Ishikawa (cell line): ENCODE measurements around the gene TMEM270.

ENCODE experiments used
- CEBPB ChIP-seq: IDR thresholded peaks from 2 replicates; pipeline ENCODE4 v1.6.1; 2012
- CREB1 ChIP-seq: IDR thresholded peaks from 2 replicates; pipeline ENCODE4 v1.6.1; 2012; ENCODE audit warnings: low read depth
- EGR1 ChIP-seq: IDR thresholded peaks from 2 replicates; pipeline ENCODE4 v1.6.1; 2012
- EP300 ChIP-seq: IDR thresholded peaks from 2 replicates; pipeline ENCODE4 v1.6.1; 2012; ENCODE audit warnings: borderline replicate concordance
- FOXM1 ChIP-seq: IDR thresholded peaks from 2 replicates; pipeline ENCODE4 v1.6.1; 2012; ENCODE audit warnings: low read depth, borderline replicate concordance
- MAX ChIP-seq: IDR thresholded peaks from 2 replicates; pipeline ENCODE4 v1.6.1; 2012
- NFIC ChIP-seq: IDR thresholded peaks from 2 replicates; pipeline ENCODE4 v1.6.1; 2012
- RAD21 ChIP-seq: IDR thresholded peaks from 2 replicates; pipeline ENCODE4 v1.6.1; 2012; ENCODE audit warnings: low read depth
- REST ChIP-seq: IDR thresholded peaks from 2 replicates; pipeline ENCODE4 v1.6.1; 2012; ENCODE audit warnings: low read depth, mild to moderate bottlenecking
- TAF1 ChIP-seq: IDR thresholded peaks from 2 replicates; pipeline ENCODE4 v1.6.1; 2012; ENCODE audit warnings: low read depth, mild to moderate bottlenecking
- TCF12 ChIP-seq: IDR thresholded peaks from 2 replicates; pipeline ENCODE4 v1.6.1; 2012; ENCODE audit warnings: low read depth
- TEAD4 ChIP-seq: IDR thresholded peaks from 2 replicates; pipeline ENCODE4 v1.6.1; 2012
- USF1 ChIP-seq: IDR thresholded peaks from 2 replicates; pipeline ENCODE4 v1.6.1; 2012
- YY1 ChIP-seq: IDR thresholded peaks from 2 replicates; pipeline ENCODE4 v1.6.1; 2012; ENCODE audit warnings: low read depth
- ZBTB7A ChIP-seq: IDR thresholded peaks from 2 replicates; pipeline ENCODE4 v1.6.1; 2012; ENCODE audit warnings: low read depth

The TMEM270 gene

DNA sequence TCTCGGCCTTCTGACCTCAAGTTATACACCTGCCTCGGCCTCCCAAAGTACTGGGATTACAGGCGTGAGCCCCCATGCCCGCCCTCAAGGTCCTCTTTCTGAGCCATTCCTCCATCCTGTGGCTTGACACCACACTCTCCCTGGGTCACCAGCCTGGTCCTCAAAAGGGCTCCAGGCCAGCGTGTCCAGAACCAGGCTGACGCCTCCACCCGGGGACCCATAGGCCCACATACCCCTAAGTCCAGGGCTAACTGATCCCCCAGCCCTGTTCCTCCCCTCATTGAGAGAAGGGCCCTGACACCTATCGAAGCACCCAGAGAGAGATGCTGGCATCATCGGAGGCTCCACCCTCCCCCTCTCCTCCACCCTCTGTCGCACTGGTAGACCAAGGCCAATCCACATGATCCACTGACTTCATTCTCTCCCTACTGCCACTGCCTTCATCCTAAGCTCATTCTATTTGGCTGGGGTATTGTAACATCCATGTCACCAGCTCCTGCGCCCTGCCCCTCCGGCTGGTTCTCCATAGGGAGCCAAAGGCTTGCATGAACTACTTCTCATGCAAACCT lies 46.7 kb downstream of the TMEM270 start:
- no peak for TF ChIP-seq CREB1

DNA sequence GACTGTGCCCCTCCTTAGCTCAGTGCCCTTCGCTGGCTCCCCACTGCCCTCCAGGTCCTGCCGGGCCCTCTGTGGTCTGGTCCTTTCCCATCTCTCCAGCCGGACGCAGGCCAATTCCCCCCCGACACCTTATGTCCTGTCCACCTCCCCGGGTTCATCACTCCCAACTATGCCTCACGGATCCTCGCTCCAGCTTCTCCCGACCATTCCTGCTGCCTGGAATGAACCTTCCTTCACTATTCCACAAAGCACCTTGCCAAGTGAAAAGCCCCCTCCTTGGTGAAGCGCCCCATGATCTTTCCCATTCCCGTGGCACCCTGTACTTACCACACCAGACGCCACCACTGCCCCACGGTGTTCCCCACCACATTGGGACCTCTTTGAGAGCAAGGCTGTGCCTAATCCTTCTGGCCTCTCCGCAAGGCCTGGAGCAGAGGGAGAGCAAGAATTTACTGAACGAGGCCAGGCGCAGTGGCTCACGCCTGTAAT lies 47.2 kb downstream of the TMEM270 start:
- no peak for TF ChIP-seq MAX

- TF ChIP-seq TEAD4 (no peak), ZBTB7A (no peak), EP300 (no peak), CEBPB (no peak), FOXM1 (no peak), TCF12 (no peak), NFIC (no peak), CREB1 (no peak)
Observed at GRCh38 chr7:73909051-73909941, 48.3 kb downstream of the TMEM270 start.

DNA sequence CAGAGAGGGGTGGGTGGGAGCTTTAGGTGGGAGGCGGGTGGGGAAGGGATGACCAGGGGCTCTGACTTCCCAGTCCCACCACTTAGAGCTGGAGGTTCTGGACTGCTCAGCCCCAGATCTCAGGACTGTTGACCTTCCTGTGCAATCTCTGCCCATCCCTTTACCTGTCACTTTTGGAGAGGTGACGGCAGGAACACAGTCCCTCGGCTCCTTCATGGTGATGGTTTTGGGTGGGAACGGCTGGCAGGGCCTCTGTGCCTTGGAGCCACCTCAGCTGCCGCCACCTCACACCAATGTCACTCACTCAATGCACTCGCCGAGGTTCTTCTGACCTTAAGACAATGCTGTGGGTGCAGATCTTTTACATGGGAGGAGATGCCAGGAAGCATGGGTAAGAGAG lies 49.0 kb downstream of the TMEM270 start:
- no peak for TF ChIP-seq REST

DNA sequence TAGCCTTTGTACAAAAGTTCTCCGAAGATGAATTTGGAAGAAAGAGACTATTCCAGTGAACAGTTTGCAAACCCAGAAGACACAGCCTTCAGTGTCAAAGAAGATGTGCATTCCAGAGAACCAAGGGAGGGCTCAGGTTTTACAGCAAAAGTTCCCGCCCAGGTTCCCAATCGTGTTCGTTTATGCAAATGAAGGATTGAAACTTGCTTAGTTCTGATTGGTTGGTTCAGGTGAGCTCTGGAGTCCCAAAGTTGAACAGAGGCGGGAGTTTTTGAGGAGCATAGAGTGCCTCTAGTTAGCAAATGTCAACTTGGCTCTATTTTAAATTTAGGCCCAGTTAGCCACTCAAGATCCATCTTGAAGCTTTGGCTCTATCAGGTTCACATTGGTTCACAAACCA lies 51.3 kb downstream of the TMEM270 start:
- TF ChIP-seq FOXM1 (no peak), RAD21 (no peak), TAF1 (no peak), MAX (no peak), TEAD4 (no peak), CEBPB (no peak), EP300 (no peak), CREB1 (no peak), NFIC (no peak), YY1 (no peak), EGR1 (no peak), ZBTB7A (no peak), REST (no peak), TCF12 (no peak), USF1 (no peak)
